Neural cell (in vitro differentiated cells): Measurements from ENCODE around the gene SLC6A11. TPM values are rescaled to one million over a fixed set of nuclear protein-coding genes. Genes with fewer than 3 reads are reported as not detected.

ENCODE experiments used
- H2AFZ ChIP-seq: fragments of 200-600, 300-800 bp; sonication (generic), shearing (Covaris generic); 2 replicates; pipeline ENCODE4 v1.6.0; 2014; ENCODE audit warnings: low read depth, mild to moderate bottlenecking, antibody characterized with exemption, low read length, moderate library complexity
- H3F3A ChIP-seq: fragments of 200-600 bp; shearing (Covaris generic); 2 replicates; pipeline ENCODE4 v1.6.1; 2016; ENCODE audit warnings: mild to moderate bottlenecking, moderate library complexity, mixed read lengths, antibody characterized with exemption, low read length; ENCODE audit not compliant: insufficient read depth, poor library complexity, severe bottlenecking
- H3K27ac ChIP-seq: fragments of 200-600, 300-800 bp; sonication (generic), shearing (Covaris generic); 2 replicates; pipeline ENCODE4 v1.5.1; 2014; ENCODE audit warnings: mild to moderate bottlenecking, low read length, moderate library complexity
- H3K27me3 ChIP-seq: fragments of 300-800, 200-600 bp; sonication (generic), shearing (Covaris generic); 2 replicates; pipeline ENCODE4 v1.6.0; 2014; ENCODE audit warnings: mild to moderate bottlenecking, low read depth, low read length, moderate library complexity; ENCODE audit not compliant: insufficient read depth
- H3K36me3 ChIP-seq: fragments of 300-800, 200-600 bp; sonication (generic), shearing (Covaris generic); 2 replicates; pipeline ENCODE4 v1.5.1; 2014; ENCODE audit warnings: mild to moderate bottlenecking, antibody characterized with exemption, low read length, moderate library complexity; ENCODE audit not compliant: insufficient read depth
- H3K4me2 ChIP-seq: fragments of 300-800, 200-600 bp; sonication (generic), shearing (Covaris generic); 2 replicates; pipeline ENCODE4 v1.6.0; 2014; ENCODE audit warnings: mild to moderate bottlenecking, low read length
- H3K4me3 ChIP-seq: fragments of 300-800, 200-600 bp; sonication (generic), shearing (Covaris generic); 2 replicates; pipeline ENCODE4 v1.5.1; 2014; ENCODE audit warnings: mild to moderate bottlenecking, low read length, moderate library complexity
- H3K79me2 ChIP-seq: fragments of 200-600 bp; shearing (Covaris generic); replicated peaks from 2 replicates; pipeline ENCODE4 v1.6.0; 2014; ENCODE audit warnings: mild to moderate bottlenecking, low read length, moderate library complexity; ENCODE audit not compliant: insufficient read depth
- H3K9ac ChIP-seq: fragments of 300-800, 200-600 bp; sonication (generic), shearing (Covaris generic); 2 replicates; pipeline ENCODE4 v1.6.1; 2016; ENCODE audit warnings: mild to moderate bottlenecking, low read length, mixed read lengths
- H3K9me2 ChIP-seq: fragments of 200-600 bp; shearing (Covaris generic); 2 replicates; pipeline ENCODE4 v1.6.1; 2016; ENCODE audit warnings: mild to moderate bottlenecking, low read length, mixed read lengths; ENCODE audit not compliant: insufficient read depth
- H3K9me3 ChIP-seq: fragments of 200-600, 300-800 bp; sonication (generic), shearing (Covaris generic); 2 replicates; pipeline ENCODE4 v1.6.1; 2016; ENCODE audit warnings: mild to moderate bottlenecking, mixed run types, low read length, moderate library complexity, mixed read lengths
- H4K20me1 ChIP-seq: fragments of 200-600 bp; shearing (Covaris generic); 2 replicates; pipeline ENCODE4 v1.6.1; 2016; ENCODE audit warnings: mild to moderate bottlenecking, mixed run types; ENCODE audit not compliant: insufficient read depth
- EP300 ChIP-seq: fragments of 450-650 bp; conservative IDR thresholded peaks from 2 replicates; pipeline ENCODE4 v1.6.1; 2014; ENCODE audit warnings: antibody characterized with exemption, mild to moderate bottlenecking, moderate library complexity; ENCODE audit not compliant: poor library complexity, severe bottlenecking
- EZH2 ChIP-seq: fragments of 200-600, 300-800 bp; shearing (Covaris generic), sonication (generic); IDR thresholded peaks from 2 replicates; pipeline ENCODE4 v1.6.1; 2014; ENCODE audit warnings: antibody characterized with exemption, low read length, borderline replicate concordance, mild to moderate bottlenecking; ENCODE audit not compliant: insufficient read depth, poor library complexity, severe bottlenecking
- MXI1 ChIP-seq: fragments of 450-650 bp; conservative IDR thresholded peaks from 2 replicates; pipeline ENCODE4 v1.6.1; 2014; ENCODE audit warnings: antibody characterized with exemption, mild to moderate bottlenecking; ENCODE audit not compliant: poor library complexity, severe bottlenecking
- POLR2AphosphoS5 ChIP-seq: IDR thresholded peaks from 2 replicates; pipeline ENCODE4 v1.6.1; 2012
- RAD21 ChIP-seq: fragments of 450-650 bp; conservative IDR thresholded peaks from 2 replicates; pipeline ENCODE4 v1.6.1; 2014; ENCODE audit warnings: antibody characterized with exemption, mild to moderate bottlenecking, moderate library complexity
- REST ChIP-seq: IDR thresholded peaks from 2 replicates; pipeline ENCODE4 v1.6.1; 2012; ENCODE audit warnings: borderline replicate concordance
- SMC3 ChIP-seq: fragments of 450-650 bp; conservative IDR thresholded peaks from 2 replicates; pipeline ENCODE4 v1.6.1; 2014; ENCODE audit warnings: antibody characterized with exemption, mild to moderate bottlenecking, moderate library complexity; ENCODE audit not compliant: poor library complexity
- TAF1 ChIP-seq: IDR thresholded peaks from 2 replicates; pipeline ENCODE4 v1.6.1; 2012; ENCODE audit warnings: low read depth
- polyA plus RNA-seq: library from polyadenylated mRNA; depleted of rRNA; stranded (reverse); fragments of >200 nt; gene quantifications from 2 replicates; pipeline ENCODE4 v1.2.3, GENCODE V29; 2014
- TF ChIP-seq, protein P1 (sequence below): fragments of 450-650 bp; IDR thresholded peaks from 2 replicates; pipeline ENCODE4 v1.5.1; 2014; ENCODE audit warnings: antibody characterized with exemption, mild to moderate bottlenecking, moderate library complexity; ENCODE audit not compliant: poor library complexity, severe bottlenecking

The SLC6A11 gene
- polyA plus RNA-seq, 1 donor from 2014 or later = 4.2 TPM

- Histone ChIP-seq H3K79me2 (no peaks in the 10 kb centered on the region), H3K4me3 (no peak overlapping the region), H3K9me2 (no peaks in the 10 kb centered on the region), H3K27ac (no peak overlapping the region), H2AFZ (no peak overlapping the region), H3K4me2 (no peak overlapping the region), H4K20me1 (no peaks in the 10 kb centered on the region), H3K9me3 (no peaks in the 10 kb centered on the region), H3K9ac (no peak overlapping the region), H3K27me3 (peaks cover 24% of the 10 kb centered on the region), H3F3A (no peaks in the 10 kb centered on the region), H3K36me3 (no peaks in the 10 kb centered on the region)
- TF ChIP-seq MXI1 = no peak
- TF ChIP-seq RAD21 = no peak
- TF ChIP-seq SMC3 = no peak
- no peak for TF ChIP-seq POLR2AphosphoS5
- TF ChIP-seq REST = no peak
- TF ChIP-seq, protein P1, sequence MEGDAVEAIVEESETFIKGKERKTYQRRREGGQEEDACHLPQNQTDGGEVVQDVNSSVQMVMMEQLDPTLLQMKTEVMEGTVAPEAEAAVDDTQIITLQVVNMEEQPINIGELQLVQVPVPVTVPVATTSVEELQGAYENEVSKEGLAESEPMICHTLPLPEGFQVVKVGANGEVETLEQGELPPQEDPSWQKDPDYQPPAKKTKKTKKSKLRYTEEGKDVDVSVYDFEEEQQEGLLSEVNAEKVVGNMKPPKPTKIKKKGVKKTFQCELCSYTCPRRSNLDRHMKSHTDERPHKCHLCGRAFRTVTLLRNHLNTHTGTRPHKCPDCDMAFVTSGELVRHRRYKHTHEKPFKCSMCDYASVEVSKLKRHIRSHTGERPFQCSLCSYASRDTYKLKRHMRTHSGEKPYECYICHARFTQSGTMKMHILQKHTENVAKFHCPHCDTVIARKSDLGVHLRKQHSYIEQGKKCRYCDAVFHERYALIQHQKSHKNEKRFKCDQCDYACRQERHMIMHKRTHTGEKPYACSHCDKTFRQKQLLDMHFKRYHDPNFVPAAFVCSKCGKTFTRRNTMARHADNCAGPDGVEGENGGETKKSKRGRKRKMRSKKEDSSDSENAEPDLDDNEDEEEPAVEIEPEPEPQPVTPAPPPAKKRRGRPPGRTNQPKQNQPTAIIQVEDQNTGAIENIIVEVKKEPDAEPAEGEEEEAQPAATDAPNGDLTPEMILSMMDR = no peak
- no peak for TF ChIP-seq TAF1
- no peak for TF ChIP-seq EZH2
- no peak for TF ChIP-seq EP300
These were observed 1.5 kb downstream of the SLC6A11 start for GRCh38 chr3:10817506-10817905.

DNA sequence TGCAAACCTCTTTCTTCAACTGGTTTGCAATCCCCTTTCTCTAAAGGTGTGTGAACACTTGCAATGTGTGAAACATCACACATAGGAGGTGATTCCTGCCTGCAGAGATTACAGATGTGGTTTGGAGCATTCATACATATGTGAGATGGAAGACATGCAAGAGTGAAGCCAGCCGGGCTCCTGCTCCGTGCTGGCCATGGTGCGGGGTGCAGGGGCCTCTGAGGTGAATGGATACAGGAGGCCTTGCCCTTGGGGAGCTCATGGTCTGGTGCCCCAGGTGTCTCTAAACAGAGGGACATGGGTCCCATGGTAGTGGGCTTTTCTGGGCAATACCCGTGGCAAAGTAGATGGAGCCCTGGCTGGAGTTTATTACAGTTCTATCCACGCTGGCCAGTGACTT lies 6.0 kb downstream of the SLC6A11 start:
- H3K27ac ChIP-seq = no peak overlapping the region
- H3K9ac ChIP-seq = no peak overlapping the region
- no peaks in the 10 kb centered on the region for H3K9me2 ChIP-seq
- H3K36me3 ChIP-seq = no peaks in the 10 kb centered on the region
- H3K79me2 ChIP-seq = no peaks in the 10 kb centered on the region
- no peaks in the 10 kb centered on the region for H3K9me3 ChIP-seq
- H4K20me1 ChIP-seq = no peaks in the 10 kb centered on the region
- no peak overlapping the region for H3K4me3 ChIP-seq
- TF ChIP-seq EZH2 (no peak), MXI1 (no peak), RAD21 (no peak), EP300 (no peak), POLR2AphosphoS5 (no peak)
- TF ChIP-seq, protein P1 = no peak
- no peak overlapping the region for H3K4me2 ChIP-seq
- no peak overlapping the region for H2AFZ ChIP-seq
- H3F3A ChIP-seq = peaks cover 4% of the 10 kb centered on the region
- H3K27me3 ChIP-seq = peaks cover 2% of the 10 kb centered on the region
